Activated T-helper 2 cell treated with anti-CD3 and anti-CD28 coated beads, Interferon-gamma antibody, Interleukin-2, Interleukin-4, amounts not matched to agents 10 μg/mL and 5 μg/mL and 100 μg/mL, durations not matched to agents 14 hours and 24 hours and 36 hours (primary cell): Measurements from ENCODE around the gene BCL2L2. TPM values are rescaled to one million over a fixed set of nuclear protein-coding genes. Genes with fewer than 3 reads are reported as not detected.

Source experiments
- DNase-seq: peaks from one replicate; pipeline ENCODE4 v3.0.0; 2021; ENCODE audit warnings: low spot score
- H3K27ac Mint-ChIP-seq: one replicate; pipeline ENCODE4 v1.8.0; 2021; ENCODE audit warnings: mixed read lengths
- H3K27me3 Mint-ChIP-seq: one replicate; pipeline ENCODE4 v1.8.0; 2021; ENCODE audit warnings: low read depth, mixed read lengths
- H3K36me3 Mint-ChIP-seq: one replicate; pipeline ENCODE4 v1.8.0; 2021; ENCODE audit warnings: low read depth, mixed read lengths
- H3K4me1 Mint-ChIP-seq: one replicate; pipeline ENCODE4 v1.8.0; 2021; ENCODE audit warnings: low read depth, mixed read lengths
- H3K4me3 Mint-ChIP-seq: one replicate; pipeline ENCODE4 v1.8.0; 2021; ENCODE audit warnings: low read depth, mild to moderate bottlenecking, moderate library complexity, mixed read lengths
- H3K9me3 Mint-ChIP-seq: one replicate; pipeline ENCODE4 v1.8.0; 2021; ENCODE audit warnings: mixed read lengths
- intact Hi-C: fragments of 100-400 bp; cut with micrococcal nuclease; formaldehyde crosslinking; loops from one replicate; pipeline ENCODE4 v1.15.1; 2023
- total RNA-seq: library from RNA; stranded (reverse); gene quantifications from 2 replicates; pipeline ENCODE4 v1.2.3, GENCODE V29; 2022

The BCL2L2 gene
- total RNA-seq, 1 donor from 2014 or later, result 9.3 TPM

GRCh38 chr14:23302290-23303225, 4.1 kb upstream of the BCL2L2 start, which contains the start of gene PPP1R3E:
Gene PPP1R3E (minus strand): TSS chr14:23302859. CDS start chr14:23302576, 283 bp downstream.
- intact Hi-C loops, result loop anchor here (10.0 kb wide), 1 partner anchor 298 kb away; no protein-coding TSS in a partner anchor
- Mint-ChIP-seq H3K36me3 (peaks cover 13% of the 10 kb centered on the region), H3K4me3 (peak within 1 kb of the TSS; percentile 99), H3K9me3 (no peaks in the 10 kb centered on the region), H3K27ac (peak within 1 kb of the TSS; percentile 100), H3K27me3 (peaks cover 4% of the 10 kb centered on the region), H3K4me1 (peaks cover 30% of the 10 kb centered on the region)
- peak; percentile 79 for DNase-seq

GRCh38 chr14:23307146-23307530, 505 bp downstream of the BCL2L2 start:
- Mint-ChIP-seq H3K9me3 (no peaks in the 10 kb centered on the region), H3K4me3 (peak overlapping the region; percentile 80), H3K27ac (peak overlapping the region; percentile 78), H3K27me3 (peaks cover 8% of the 10 kb centered on the region), H3K36me3 (no peaks in the 10 kb centered on the region), H3K4me1 (peaks cover 25% of the 10 kb centered on the region)
- intact Hi-C loops, result loop anchor here (10.0 kb wide), 1 partner anchor 302 kb away; no protein-coding TSS in a partner anchor
- DNase-seq, result no peak

- H3K36me3 Mint-ChIP-seq, result no peaks in the 10 kb centered on the region
- peaks cover 22% of the 10 kb centered on the region for H3K4me1 Mint-ChIP-seq
- no peak for DNase-seq
- H3K27me3 Mint-ChIP-seq, result peaks cover 9% of the 10 kb centered on the region
- H3K27ac Mint-ChIP-seq, result peak overlapping the region; percentile 19
- H3K9me3 Mint-ChIP-seq, result no peaks in the 10 kb centered on the region
- intact Hi-C loops, result loop anchor here (10.0 kb wide), 1 partner anchor 303 kb away; no protein-coding TSS in a partner anchor
- peak overlapping the region; percentile 80 for H3K4me3 Mint-ChIP-seq
Observed at GRCh38 chr14:23307687-23308644, 1.3 kb downstream of the BCL2L2 start.

- no peak for DNase-seq
- Mint-ChIP-seq H3K36me3 (no peaks in the 10 kb centered on the region), H3K4me1 (peaks cover 17% of the 10 kb centered on the region), H3K27ac (no peak overlapping the region), H3K9me3 (no peaks in the 10 kb centered on the region), H3K27me3 (peaks cover 9% of the 10 kb centered on the region), H3K4me3 (no peak overlapping the region)
- intact Hi-C loops, result loop anchor here (10.0 kb wide), 1 partner anchor 304 kb away; no protein-coding TSS in a partner anchor
Observed at GRCh38 chr14:23308721-23309445, 2.2 kb downstream of the BCL2L2 start.

- H3K36me3 Mint-ChIP-seq, result no peaks in the 10 kb centered on the region
- peaks cover 9% of the 10 kb centered on the region for H3K27me3 Mint-ChIP-seq
- DNase-seq, result no peak
- H3K4me1 Mint-ChIP-seq, result peaks cover 17% of the 10 kb centered on the region
- intact Hi-C loops, result no loop called here
- no peak overlapping the region for H3K4me3 Mint-ChIP-seq
- H3K27ac Mint-ChIP-seq, result no peak overlapping the region
- no peaks in the 10 kb centered on the region for H3K9me3 Mint-ChIP-seq
Observed at GRCh38 chr14:23310546-23310945, 3.9 kb downstream of the BCL2L2 start.

- peaks cover 6% of the 10 kb centered on the region for H3K27me3 Mint-ChIP-seq
- H3K4me3 Mint-ChIP-seq, result no peak overlapping the region
- DNase-seq, result no peak
- H3K4me1 Mint-ChIP-seq, result peaks cover 10% of the 10 kb centered on the region
- H3K9me3 Mint-ChIP-seq, result no peaks in the 10 kb centered on the region
- H3K36me3 Mint-ChIP-seq, result peaks cover 10% of the 10 kb centered on the region
- intact Hi-C loops, result no loop called here
- no peak overlapping the region for H3K27ac Mint-ChIP-seq
Observed at GRCh38 chr14:23316300-23316699, 9.7 kb downstream of the BCL2L2 start.

- Mint-ChIP-seq H3K27ac (peak overlapping the region; percentile 86), H3K36me3 (peaks cover 40% of the 10 kb centered on the region), H3K4me3 (peak overlapping the region; percentile 81), H3K27me3 (peaks cover 2% of the 10 kb centered on the region), H3K4me1 (peaks cover 23% of the 10 kb centered on the region), H3K9me3 (no peaks in the 10 kb centered on the region)
- intact Hi-C loops, result loop anchor here (5.0 to 10.0 kb wide), 3 partner anchors 237 to 795 kb away; partner anchors contain the start of genes DCAF11, NRL, PRMT5 and THTPA
- no peak for DNase-seq
Observed at GRCh38 chr14:23319746-23320583, 13.3 kb downstream of the BCL2L2 start.

- Mint-ChIP-seq H3K27ac (peak within 1 kb of the TSS; percentile 86), H3K27me3 (no peaks in the 10 kb centered on the region), H3K36me3 (peaks cover 49% of the 10 kb centered on the region), H3K9me3 (no peaks in the 10 kb centered on the region), H3K4me3 (peak within 1 kb of the TSS; percentile 88), H3K4me1 (peaks cover 23% of the 10 kb centered on the region)
- DNase-seq, result peak; percentile 98
- intact Hi-C loops, result loop anchor here (1.0 to 10.0 kb wide), 7 partner anchors 20 to 794 kb away; partner anchors contain the start of genes ACIN1, C14orf119, DCAF11 and HOMEZ
Observed at GRCh38 chr14:23320584-23321571, 14.2 kb downstream of the BCL2L2 start, which contains the start of gene PABPN1. Gene PABPN1 (plus strand): TSS chr14:23321457. CDS start chr14:23321470, 13 bp downstream.

GRCh38 chr14:23321572-23322547, 15.2 kb downstream of the BCL2L2 start:
- peaks cover 54% of the 10 kb centered on the region for H3K36me3 Mint-ChIP-seq
- no peaks in the 10 kb centered on the region for H3K9me3 Mint-ChIP-seq
- intact Hi-C loops, result loop anchor here (1.0 to 10.0 kb wide), 7 partner anchors 21 to 793 kb away; partner anchors contain the start of genes ACIN1, C14orf119, DCAF11 and HOMEZ
- peak overlapping the region; percentile 88 for H3K4me3 Mint-ChIP-seq
- peak overlapping the region; percentile 84 for H3K27ac Mint-ChIP-seq
- DNase-seq, result peak; percentile 39
- H3K27me3 Mint-ChIP-seq, result no peaks in the 10 kb centered on the region
- peaks cover 23% of the 10 kb centered on the region for H3K4me1 Mint-ChIP-seq
